HG03175 (cell line): ENCODE results near the gene TENT5C.

Experiments
- ATAC-seq: cut with Tn5 transposase; IDR thresholded peaks from one replicate; pipeline ENCODE4 v1.9.1; 2021; ENCODE audit warnings: mild to moderate bottlenecking, moderate library complexity; ENCODE audit not compliant: unreplicated experiment

TENT5C gene

GRCh38 chr1:117572546-117572945, 33.3 kb upstream of the TENT5C start:
- no peak for ATAC-seq

- no peak for ATAC-seq
These were observed 32.3 kb upstream of the TENT5C start for GRCh38 chr1:117573386-117574023.

GRCh38 chr1:117574161-117574835, 31.6 kb upstream of the TENT5C start:
- ATAC-seq, result no peak

- no peak for ATAC-seq
These were observed 30.1 kb upstream of the TENT5C start for GRCh38 chr1:117575586-117576225.

- no peak for ATAC-seq
These were observed 29.6 kb upstream of the TENT5C start for GRCh38 chr1:117576236-117576635.

GRCh38 chr1:117577191-117577885, 28.5 kb upstream of the TENT5C start:
- no peak for ATAC-seq

GRCh38 chr1:117578466-117578865, 27.4 kb upstream of the TENT5C start:
- no peak for ATAC-seq

GRCh38 chr1:117579221-117579906, 26.5 kb upstream of the TENT5C start:
- ATAC-seq, result no peak

- no peak for ATAC-seq
These were observed 25.4 kb upstream of the TENT5C start for GRCh38 chr1:117580436-117580835.

- no peak for ATAC-seq
These were observed 25.0 kb upstream of the TENT5C start for GRCh38 chr1:117580882-117581281.

- no peak for ATAC-seq
These were observed 24.4 kb upstream of the TENT5C start for GRCh38 chr1:117581391-117581943.

GRCh38 chr1:117582451-117582850, 23.4 kb upstream of the TENT5C start:
- ATAC-seq, result no peak

- ATAC-seq, result no peak
These were observed 22.6 kb upstream of the TENT5C start for GRCh38 chr1:117583247-117583646.

GRCh38 chr1:117584181-117584580, 21.7 kb upstream of the TENT5C start:
- ATAC-seq, result no peak

- no peak for ATAC-seq
These were observed 20.8 kb upstream of the TENT5C start for GRCh38 chr1:117585086-117585485.

- ATAC-seq, result no peak
These were observed 19.5 kb upstream of the TENT5C start for GRCh38 chr1:117586337-117586736.

GRCh38 chr1:117586747-117587498, 18.9 kb upstream of the TENT5C start:
- ATAC-seq, result no peak

GRCh38 chr1:117587499-117588356, 18.1 kb upstream of the TENT5C start:
- ATAC-seq, result no peak

- no peak for ATAC-seq
These were observed 16.3 kb upstream of the TENT5C start for GRCh38 chr1:117589544-117589943.
